ENCODE data around the gene LYZL4. TPM values are rescaled to one million over a fixed set of nuclear protein-coding genes. Genes with fewer than 3 reads are reported as not detected.

LYZL4 gene, protein sequence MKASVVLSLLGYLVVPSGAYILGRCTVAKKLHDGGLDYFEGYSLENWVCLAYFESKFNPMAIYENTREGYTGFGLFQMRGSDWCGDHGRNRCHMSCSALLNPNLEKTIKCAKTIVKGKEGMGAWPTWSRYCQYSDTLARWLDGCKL
- total RNA-seq (not detected), polyA plus RNA-seq (not detected)
- long read RNA-seq, donor 1: 0 reads
- long read RNA-seq, donor 2: 0 reads
- long read RNA-seq, donor 3: 0 reads
- long read RNA-seq, donor 4: 0 reads
- long read RNA-seq, donor 5: 0 reads
- long read RNA-seq, donor 6: 0 reads
- long read RNA-seq, donor 7: 0 reads
- long read RNA-seq, donor 8: 0 reads
- long read RNA-seq, donor 9: 0 reads
- long read RNA-seq, donor 10: 0 reads

- H3K27me3 ChIP-seq: no peaks in the 10 kb centered on the region
Observed at GRCh38 chr3:42410370-42411131, at the start of gene LYZL4. Gene LYZL4 (minus strand): TSS chr3:42410610. CDS start chr3:42407251, 3,359 bp downstream.

DNA sequence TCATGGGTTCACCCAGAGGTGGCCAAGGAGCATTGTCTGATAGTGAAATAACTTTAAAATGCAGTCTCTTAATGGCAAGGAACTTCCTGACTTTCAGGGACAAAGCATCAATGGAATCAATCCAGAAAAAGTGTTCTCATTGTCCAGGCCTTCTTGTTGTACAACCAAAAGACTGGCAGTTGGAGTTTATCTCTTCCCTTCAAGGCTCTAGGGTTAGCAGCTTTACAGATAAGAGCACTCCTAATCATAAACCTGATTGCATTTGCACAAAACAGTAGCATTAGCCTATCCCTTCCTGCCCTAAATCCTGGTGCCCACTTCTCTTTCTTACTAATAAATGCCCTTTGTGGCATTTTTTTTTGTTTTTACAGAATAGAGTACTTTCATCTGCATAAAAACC, 48.7 kb upstream of the LYZL4 start:
- DNase-seq: no peak
- Histone ChIP-seq H3K4me3 (no peak overlapping the region), H3K27ac (no peak overlapping the region), H3K36me3 (replicated peaks in 1 of 2) (no peaks in the 10 kb centered on the region), H3K4me1 (replicated peaks in 1 of 2) (no peaks in the 10 kb centered on the region), H3K9me3 (replicated peaks in 1 of 3) (no peaks in the 10 kb centered on the region), H3K27me3 (no peaks in the 10 kb centered on the region)
- no peak for TF ChIP-seq POLR2A (IDR thresholded peaks at IDR 0.05)
- no peak for TF ChIP-seq CTCF (IDR thresholded peaks at IDR 0.05)
- intact Hi-C loops (cut with DNase I): no loop called here

More at GRCh38 chr3:42410370-42411131, at the start of gene LYZL4:
- TF ChIP-seq POLR2A (IDR thresholded peaks at IDR 0.05) (no peak), CTCF (IDR thresholded peaks at IDR 0.05) (no peak)
- H3K27ac ChIP-seq: no peak within 1 kb of the TSS
- no peak within 1 kb of the TSS for H3K4me3 ChIP-seq
- no peaks in the 10 kb centered on the region for H3K36me3 ChIP-seq (replicated peaks in 1 of 2)
- H3K4me1 ChIP-seq (replicated peaks in 1 of 2): no peaks in the 10 kb centered on the region
- intact Hi-C loops (cut with DNase I): no loop called here
- peak in 1 of 7 donors; percentile 3 for DNase-seq
- no peaks in the 10 kb centered on the region for H3K9me3 ChIP-seq (replicated peaks in 1 of 3)
- 56 to 64% (median 59%) methylated on average over 5 of the region's 5 CpGs for WGBS, 4 donors

- Histone ChIP-seq H3K4me3 (no peak overlapping the region), H3K4me1 (replicated peaks in 1 of 2) (no peaks in the 10 kb centered on the region), H3K9me3 (replicated peaks in 1 of 3) (no peaks in the 10 kb centered on the region), H3K27me3 (no peaks in the 10 kb centered on the region), H3K27ac (no peak overlapping the region), H3K36me3 (replicated peaks in 1 of 2) (no peaks in the 10 kb centered on the region)
- no peak for TF ChIP-seq POLR2A (IDR thresholded peaks at IDR 0.05)
- intact Hi-C loops (cut with DNase I): no loop called here
- no peak for DNase-seq
Observed at GRCh38 chr3:42456211-42456610, 45.8 kb upstream of the LYZL4 start.

DNA sequence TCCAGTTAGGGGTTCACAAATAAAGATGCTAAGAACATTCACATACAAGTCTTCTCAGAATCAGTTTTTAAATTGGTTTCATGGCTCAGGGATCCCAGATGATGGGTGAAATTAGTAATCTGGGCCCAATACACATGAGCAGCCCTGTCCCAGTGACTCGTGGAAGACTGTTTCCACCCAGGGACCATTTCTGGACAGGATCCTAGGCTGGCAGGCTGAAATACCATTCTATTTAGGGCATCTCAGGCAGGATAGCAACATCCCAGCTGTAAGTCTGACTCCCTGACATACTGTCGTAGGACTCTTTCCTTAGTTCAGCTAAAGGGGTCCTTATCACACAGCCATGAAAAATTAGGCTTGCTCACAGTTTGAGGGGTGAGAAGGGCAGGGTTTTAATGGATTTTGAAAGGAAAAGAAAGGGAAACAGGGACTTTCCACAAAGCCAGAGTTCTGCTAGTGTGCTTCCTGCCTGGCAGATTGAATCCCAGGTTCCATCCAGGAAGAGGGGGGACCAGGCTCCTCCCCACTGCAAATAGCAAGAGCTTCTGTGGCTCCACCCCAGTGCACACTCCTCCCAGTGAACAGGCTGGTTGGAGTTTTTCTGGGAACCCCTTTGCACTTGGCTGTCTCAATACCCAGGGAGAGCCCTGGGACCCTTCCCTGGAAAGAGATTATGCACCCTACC, 41.3 kb upstream of the LYZL4 start:
- intact Hi-C loops (cut with DNase I): no loop called here
- 24 to 57% (median 50%) methylated on average over 2 of the region's 2 CpGs for WGBS, 4 donors
- Histone ChIP-seq H3K9me3 (replicated peaks in 1 of 3) (no peaks in the 10 kb centered on the region), H3K27me3 (no peaks in the 10 kb centered on the region), H3K36me3 (replicated peaks in 1 of 2) (no peaks in the 10 kb centered on the region), H3K27ac (no peak overlapping the region), H3K4me1 (replicated peaks in 1 of 2) (no peaks in the 10 kb centered on the region), H3K4me3 (no peak overlapping the region)
- DNase-seq: peak in 2 of 7 donors; percentile 5 to 26
- no peak for TF ChIP-seq POLR2A (IDR thresholded peaks at IDR 0.05)
- no peak for TF ChIP-seq CTCF (IDR thresholded peaks at IDR 0.05)
